CD4-positive, alpha-beta T cell treated with Interferon alpha-2 for 1 hour (primary cell): ENCODE data around the gene DERA.
"Not testable (repeated sequence)": the region's sequence is repeated elsewhere in the genome, so short reads cannot be mapped to it uniquely, and the experiment has no call there.

Experiments used
- DNase-seq, 2 donors: peaks; one replicate each; pipeline ENCODE4 v3.0.0-alpha.2; 2020 to 2022

DERA gene

DNA sequence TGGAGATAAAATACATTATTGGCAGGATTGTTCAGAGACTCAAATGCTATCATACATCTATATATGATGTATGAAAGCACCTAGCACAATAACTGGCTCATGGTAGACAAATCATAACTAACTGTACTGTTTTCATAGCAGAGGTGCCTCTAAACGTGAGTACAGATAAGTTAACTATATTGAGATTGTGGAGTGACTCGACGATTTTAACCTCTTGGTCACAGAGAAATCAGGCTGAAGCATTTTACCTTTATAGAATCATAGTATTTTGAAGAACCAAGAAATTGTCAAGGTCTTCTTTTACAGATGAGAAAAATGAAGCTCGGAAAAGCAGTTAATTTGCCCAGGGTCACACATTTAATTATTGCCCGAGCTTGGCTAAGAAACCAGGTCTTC lies 666 bp upstream of the DERA start:
- no peak for DNase-seq

GRCh38 chr12:15911931-15912330 lies 799 bp downstream of the DERA start:
- not testable (repeated sequence) for DNase-seq

DNA sequence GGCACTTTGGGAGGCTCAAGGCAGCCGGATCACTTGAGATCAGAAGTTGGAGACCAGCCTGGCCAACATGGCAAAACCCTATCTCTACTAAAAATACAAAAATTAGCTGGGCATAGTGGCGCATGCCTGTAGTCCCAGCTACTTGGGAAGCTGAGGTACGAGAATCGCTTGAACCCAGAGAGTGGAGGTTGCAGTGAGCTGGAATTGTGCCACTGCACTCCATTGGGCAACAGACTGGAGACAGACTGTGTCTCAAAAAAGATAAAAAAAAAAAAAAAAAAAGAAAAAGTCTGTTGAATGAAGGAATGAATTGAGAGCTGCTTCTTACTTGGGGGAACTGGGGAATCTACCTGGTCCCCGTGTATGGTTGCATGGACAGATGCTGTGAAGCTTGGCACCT lies 3.0 kb downstream of the DERA start:
- not testable (repeated sequence) for DNase-seq

- DNase-seq = no peak
Observed at GRCh38 chr12:15918066-15918465, 6.9 kb downstream of the DERA start.

GRCh38 chr12:15919418-15919817 lies 8.3 kb downstream of the DERA start:
- DNase-seq = no peak

GRCh38 chr12:15924956-15925355 lies 13.8 kb downstream of the DERA start:
- no peak for DNase-seq

DNA sequence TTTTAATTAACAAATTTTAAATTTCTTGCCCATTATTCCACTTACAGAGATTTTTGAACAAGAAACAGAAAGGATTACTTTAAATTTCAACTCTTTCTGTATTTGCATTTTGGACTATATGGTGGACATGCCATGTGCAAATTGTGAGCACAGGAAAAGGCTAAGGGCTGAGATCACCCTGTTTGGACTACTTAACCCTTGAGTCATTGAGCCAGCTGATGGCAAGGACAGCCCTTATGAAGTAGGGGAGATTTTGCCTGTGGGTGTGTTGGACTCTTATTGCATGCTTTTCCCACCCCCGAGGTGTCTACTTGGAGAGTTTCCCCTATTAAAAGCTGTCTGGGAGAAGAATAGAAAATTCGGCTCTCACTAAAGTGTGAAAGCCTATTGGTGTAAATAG lies 17.2 kb downstream of the DERA start:
- DNase-seq = no peak

GRCh38 chr12:15928870-15929571 lies 17.9 kb downstream of the DERA start:
- DNase-seq = no peak

- no peak for DNase-seq
Observed at GRCh38 chr12:15931590-15932053, 20.5 kb downstream of the DERA start.

GRCh38 chr12:15932327-15932726 lies 21.2 kb downstream of the DERA start:
- no peak for DNase-seq

GRCh38 chr12:15932971-15933370 lies 21.8 kb downstream of the DERA start:
- DNase-seq = no peak

DNA sequence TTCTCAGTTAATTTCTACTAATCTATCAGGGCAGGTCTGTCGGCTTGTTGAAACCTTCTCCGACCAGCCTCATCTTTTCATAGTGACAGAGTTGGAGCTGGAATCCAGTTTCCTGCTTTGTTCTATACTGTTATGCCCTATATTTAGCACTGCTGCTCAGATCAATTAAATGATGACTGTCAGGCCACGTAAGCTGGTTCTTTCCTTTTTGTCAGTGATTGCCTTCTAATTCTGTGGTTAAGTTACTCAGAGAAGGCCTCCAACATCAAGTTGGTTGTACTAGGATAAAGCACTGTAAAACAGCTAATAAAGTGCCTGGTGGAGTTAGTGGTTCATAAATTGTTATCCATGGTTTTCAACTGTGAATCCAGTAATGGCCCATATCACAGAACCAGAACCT lies 22.6 kb downstream of the DERA start:
- no peak for DNase-seq

- no peak for DNase-seq
Observed at GRCh38 chr12:15936751-15937150, 25.6 kb downstream of the DERA start.

DNA sequence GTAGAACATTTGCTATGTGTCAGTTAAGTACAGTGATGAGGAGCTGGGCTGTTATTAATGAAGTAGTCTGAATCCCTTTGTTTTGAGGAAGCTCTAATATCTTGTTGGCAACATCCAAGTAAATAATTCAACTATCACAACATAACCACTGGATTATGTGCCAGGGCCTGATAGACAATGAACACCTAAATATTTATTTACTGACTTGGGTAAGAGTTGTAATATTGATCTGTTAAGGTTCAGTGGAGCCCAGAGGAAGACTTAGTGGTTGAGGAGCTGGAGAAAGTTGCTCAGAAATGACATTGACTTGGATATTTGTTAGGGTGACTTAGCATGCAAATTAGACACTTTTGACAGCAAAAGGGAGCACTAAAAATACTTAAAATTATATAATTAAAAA lies 26.8 kb downstream of the DERA start:
- no peak for DNase-seq

GRCh38 chr12:15939111-15939510 lies 28.0 kb downstream of the DERA start:
- DNase-seq = no peak

GRCh38 chr12:15942475-15942874 lies 31.3 kb downstream of the DERA start:
- DNase-seq = no peak

- not testable (repeated sequence) for DNase-seq
Observed at GRCh38 chr12:15943519-15943918, 32.4 kb downstream of the DERA start.

DNA sequence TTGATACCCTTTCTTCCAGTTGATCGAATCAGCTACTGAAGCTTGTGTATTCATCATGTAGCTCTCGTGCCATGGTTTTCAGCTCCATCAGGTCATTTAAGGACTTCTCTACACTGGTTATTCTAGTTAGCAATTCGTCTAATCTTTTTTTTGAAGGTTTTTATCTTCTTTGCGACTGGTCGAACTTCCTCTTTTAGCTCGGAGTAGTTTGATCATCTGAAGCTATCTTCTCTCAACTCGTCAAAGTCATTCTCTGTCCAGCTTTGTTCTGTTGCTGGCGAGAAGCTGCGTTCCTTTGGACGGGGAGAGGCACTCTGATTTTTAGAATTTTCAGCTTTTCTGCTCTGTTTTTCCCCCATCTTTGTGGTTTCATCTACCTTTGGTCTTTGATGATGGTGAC lies 37.3 kb downstream of the DERA start:
- DNase-seq = not testable (repeated sequence)

- no peak for DNase-seq
Observed at GRCh38 chr12:15955281-15955680, 44.1 kb downstream of the DERA start.

DNA sequence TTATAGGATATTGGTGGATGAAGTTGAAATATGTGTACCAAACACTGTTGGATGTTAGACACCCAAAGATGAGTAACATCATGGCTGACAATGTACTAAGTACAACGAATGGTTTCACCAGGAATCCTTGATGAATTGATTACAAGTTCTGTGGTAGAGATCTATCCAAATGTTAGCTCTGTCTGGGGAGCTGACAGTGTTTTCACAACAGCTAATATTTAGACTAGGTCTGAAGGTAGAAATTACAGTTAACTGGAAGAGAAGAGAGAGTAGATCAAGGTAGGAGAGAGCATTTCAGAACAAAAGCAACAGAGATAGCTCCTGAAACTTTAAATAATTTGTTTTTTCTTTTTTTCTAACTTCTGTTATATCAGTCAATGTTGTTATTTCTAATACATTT lies 44.9 kb downstream of the DERA start:
- DNase-seq = no peak

DNA sequence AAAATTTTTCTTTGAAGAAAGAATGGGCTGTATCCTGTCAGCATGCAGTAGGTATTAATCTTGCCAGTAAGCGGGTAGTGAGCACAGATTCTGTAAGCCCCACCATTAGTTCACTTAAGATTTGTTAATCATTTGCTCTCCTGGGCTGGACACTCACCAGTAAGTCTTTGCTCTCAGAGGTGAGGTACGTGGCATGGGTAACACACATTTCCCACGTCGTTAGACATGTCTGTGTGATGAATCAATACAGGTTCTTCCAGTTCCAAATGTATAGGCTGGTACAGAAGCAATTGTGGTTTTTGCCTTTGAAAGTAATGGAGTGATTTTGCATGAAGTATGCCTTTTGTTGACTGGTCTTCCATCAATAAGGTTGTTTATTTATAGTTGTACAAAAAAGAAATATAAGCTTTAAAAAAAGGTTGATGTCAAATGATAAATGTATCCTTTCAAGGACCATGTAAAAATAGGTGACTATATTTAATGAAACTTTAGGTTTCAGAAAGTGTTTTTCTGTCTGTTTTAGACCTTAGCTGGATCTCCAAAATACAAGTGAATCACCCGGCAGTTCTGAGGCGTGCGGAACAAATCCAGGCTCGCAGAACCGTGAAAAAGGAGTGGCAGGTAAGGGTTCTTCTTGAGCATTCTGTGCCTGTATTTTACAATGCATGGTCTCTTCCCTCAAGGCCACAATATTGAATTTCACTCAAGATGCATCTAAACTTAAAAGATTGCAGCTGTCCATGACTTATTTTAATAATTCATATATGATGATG lies 45.5 kb downstream of the DERA start:
- no peak for DNase-seq

DNA sequence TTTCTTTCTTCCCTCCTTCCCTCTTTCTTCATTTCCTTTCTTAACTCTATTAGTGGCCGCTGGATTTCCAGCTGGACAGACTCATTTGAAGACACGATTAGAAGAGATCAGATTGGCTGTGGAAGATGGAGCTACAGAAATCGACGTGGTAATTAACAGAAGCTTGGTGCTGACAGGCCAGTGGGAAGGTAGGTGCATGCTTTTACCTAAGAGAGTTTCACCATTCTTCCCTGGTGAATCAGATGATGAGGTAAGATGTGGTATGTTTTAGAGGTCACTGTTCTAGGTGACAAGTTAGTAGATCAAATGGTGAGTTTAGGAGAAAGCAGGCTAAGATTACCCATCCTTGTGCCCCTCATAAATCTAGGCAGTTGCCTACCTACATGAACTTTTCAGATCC lies 51.6 kb downstream of the DERA start:
- DNase-seq = no peak

DNA sequence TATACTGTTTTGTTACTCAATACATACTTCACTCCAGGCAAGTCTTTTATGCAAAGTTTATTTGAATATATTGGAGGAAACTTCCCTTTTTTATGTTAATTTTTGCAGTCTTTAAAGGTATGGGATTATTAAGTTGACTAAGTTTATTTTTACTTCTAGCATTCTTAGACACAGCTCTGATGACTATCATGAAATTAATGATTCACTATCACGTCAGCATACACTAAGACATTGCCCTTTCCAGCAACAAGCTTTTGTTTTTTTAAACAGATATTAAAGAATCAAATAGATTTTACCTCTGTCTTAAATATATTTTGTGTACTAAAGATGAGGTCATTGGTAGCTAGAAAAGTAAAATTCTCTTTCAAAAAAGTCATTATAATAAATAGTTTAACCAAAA lies 52.1 kb downstream of the DERA start:
- no peak for DNase-seq

GRCh38 chr12:15966426-15966825 lies 55.3 kb downstream of the DERA start:
- DNase-seq = no peak

DNA sequence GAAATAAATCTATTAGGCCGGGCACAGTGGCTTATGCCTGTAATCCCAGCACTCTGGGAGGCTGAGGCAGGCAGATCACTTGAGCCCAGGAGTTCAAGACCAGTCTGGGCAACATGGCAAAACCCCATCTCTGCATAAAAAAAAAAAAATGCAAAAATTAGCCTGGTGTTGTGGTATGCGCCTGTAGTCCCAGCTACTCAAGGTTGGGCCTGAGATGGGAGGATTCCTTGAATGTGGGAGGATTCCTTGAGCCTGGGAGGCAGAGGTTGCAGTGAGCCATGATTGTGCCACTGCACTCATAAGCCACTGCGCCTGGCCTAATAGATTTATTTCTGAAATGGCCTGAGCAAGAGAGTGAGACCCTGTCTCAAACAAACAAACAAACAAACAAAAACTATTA lies 55.9 kb downstream of the DERA start:
- DNase-seq = not testable (repeated sequence)
